Measurements from ENCODE around the gene TEX48. TPM values are rescaled to one million over a fixed set of nuclear protein-coding genes. Genes with fewer than 3 reads are reported as not detected.

TEX48 gene
- total RNA-seq, 6 donors from 2014 or later = not detected

DNA sequence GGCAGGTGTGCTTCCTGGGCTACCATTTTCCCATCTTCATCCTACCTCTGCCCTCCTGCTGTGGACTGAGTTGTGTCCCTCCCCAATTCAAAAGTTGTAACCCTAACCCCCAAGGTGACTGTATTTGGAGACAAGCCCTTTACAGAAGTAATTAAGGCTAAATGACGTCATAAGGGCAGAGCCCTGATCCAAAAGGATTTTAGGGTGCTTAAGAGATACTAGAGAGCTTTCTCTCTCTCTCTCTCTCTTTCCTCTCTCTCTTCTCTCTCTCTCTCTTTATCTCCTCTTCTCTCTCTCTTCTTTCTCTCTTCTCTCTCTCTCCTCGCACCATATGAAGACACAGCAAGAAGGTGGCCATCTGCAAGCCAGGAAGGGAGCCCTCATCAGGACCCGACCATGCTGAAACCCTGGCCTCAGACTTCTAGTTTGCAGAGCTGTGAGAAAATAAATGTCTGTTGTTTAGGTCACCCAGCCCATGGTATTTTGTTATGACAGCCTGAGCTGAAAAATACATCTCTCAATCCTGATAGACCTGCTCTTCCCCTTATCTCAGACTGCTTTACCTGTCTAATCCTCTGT lies 36.0 kb upstream of the TEX48 start:
- Histone ChIP-seq H3K4me3 (no peak overlapping the region), H3K9me3 (no peaks in the 10 kb centered on the region), H3K36me3 (no peaks in the 10 kb centered on the region), H3K4me1 (no peaks in the 10 kb centered on the region), H3K27ac (no peak overlapping the region), H3K27me3 (no peaks in the 10 kb centered on the region)
- TF ChIP-seq, protein P1, sequence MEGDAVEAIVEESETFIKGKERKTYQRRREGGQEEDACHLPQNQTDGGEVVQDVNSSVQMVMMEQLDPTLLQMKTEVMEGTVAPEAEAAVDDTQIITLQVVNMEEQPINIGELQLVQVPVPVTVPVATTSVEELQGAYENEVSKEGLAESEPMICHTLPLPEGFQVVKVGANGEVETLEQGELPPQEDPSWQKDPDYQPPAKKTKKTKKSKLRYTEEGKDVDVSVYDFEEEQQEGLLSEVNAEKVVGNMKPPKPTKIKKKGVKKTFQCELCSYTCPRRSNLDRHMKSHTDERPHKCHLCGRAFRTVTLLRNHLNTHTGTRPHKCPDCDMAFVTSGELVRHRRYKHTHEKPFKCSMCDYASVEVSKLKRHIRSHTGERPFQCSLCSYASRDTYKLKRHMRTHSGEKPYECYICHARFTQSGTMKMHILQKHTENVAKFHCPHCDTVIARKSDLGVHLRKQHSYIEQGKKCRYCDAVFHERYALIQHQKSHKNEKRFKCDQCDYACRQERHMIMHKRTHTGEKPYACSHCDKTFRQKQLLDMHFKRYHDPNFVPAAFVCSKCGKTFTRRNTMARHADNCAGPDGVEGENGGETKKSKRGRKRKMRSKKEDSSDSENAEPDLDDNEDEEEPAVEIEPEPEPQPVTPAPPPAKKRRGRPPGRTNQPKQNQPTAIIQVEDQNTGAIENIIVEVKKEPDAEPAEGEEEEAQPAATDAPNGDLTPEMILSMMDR (IDR thresholded peaks at IDR 0.05) = no peak
- TF ChIP-seq POLR2AphosphoS5 (IDR thresholded peaks at IDR 0.05) = no peak
- no peak for TF ChIP-seq EP300 (IDR thresholded peaks at IDR 0.05)
- no peak for TF ChIP-seq POLR2A (IDR thresholded peaks at IDR 0.05)
- WGBS, 2 donors = 84 to 88% methylated on average over 3 of the region's 3 CpGs
- ATAC-seq (ENCODE audit: low FRiP score in 2 of 2) (no peak), DNase-seq (no peak)

DNA sequence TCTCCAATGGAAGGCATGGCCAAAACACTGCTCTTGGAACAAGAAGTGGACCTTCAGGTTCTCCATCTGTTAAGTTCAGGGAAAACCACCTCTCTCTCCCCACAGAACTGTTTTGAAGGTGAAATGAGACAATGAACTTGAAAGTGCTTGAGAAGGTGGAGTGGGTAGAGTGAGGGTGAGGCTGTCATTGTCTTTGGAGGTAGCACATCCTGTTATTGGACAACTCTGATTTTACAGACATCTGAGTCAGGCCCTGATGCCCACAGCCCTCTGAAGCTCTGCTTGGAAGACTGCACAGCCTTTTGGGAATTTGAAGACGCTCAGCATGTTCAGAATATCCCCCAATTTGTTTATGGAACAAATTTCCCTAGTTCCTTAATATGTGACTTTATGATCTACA lies 27.6 kb upstream of the TEX48 start:
- TF ChIP-seq POLR2A (IDR thresholded peaks at IDR 0.05) = no peak
- no peak for TF ChIP-seq POLR2AphosphoS5 (IDR thresholded peaks at IDR 0.05)
- TF ChIP-seq, protein P1 (IDR thresholded peaks at IDR 0.05) = no peak
- no peak for TF ChIP-seq EP300 (IDR thresholded peaks at IDR 0.05)
- no peaks in the 10 kb centered on the region for H3K36me3 ChIP-seq
- H3K27ac ChIP-seq = no peak overlapping the region
- no peak for DNase-seq
- H3K27me3 ChIP-seq = no peaks in the 10 kb centered on the region
- no peaks in the 10 kb centered on the region for H3K9me3 ChIP-seq
- WGBS, 2 donors = 69 to 80% methylated on average over 1 of the region's 1 CpG
- no peak overlapping the region for H3K4me3 ChIP-seq
- no peaks in the 10 kb centered on the region for H3K4me1 ChIP-seq
- no peak for ATAC-seq (ENCODE audit: low FRiP score in 2 of 2)

DNA sequence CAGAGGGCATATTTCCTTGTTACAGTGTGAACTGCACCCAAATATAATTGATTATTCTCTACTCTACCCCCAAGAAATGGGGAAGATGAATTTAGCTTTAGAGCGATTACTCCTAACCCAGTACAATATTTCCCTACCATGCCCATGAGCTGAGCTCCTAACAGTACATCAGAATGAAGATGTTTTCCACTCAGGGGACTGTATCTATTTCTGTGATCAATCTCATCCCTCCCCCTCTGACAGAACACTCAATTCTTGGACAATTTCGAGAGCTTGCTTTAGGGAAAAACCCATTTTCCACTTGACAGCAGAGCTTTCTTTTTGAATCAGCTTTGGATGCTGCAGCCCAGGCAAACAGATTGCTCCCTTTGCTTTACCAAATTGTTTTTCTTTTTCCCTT lies 24.7 kb upstream of the TEX48 start:
- H3K27ac ChIP-seq = no peak overlapping the region
- 80 to 83% methylated on average over 2 of the region's 2 CpGs for WGBS, 2 donors
- H3K9me3 ChIP-seq = no peaks in the 10 kb centered on the region
- no peaks in the 10 kb centered on the region for H3K36me3 ChIP-seq
- no peak for ATAC-seq (ENCODE audit: low FRiP score in 2 of 2)
- no peaks in the 10 kb centered on the region for H3K27me3 ChIP-seq
- no peak overlapping the region for H3K4me3 ChIP-seq
- no peak for DNase-seq
- H3K4me1 ChIP-seq = no peaks in the 10 kb centered on the region
- no peak for TF ChIP-seq EP300 (IDR thresholded peaks at IDR 0.05)
- TF ChIP-seq POLR2AphosphoS5 (IDR thresholded peaks at IDR 0.05) = no peak
- no peak for TF ChIP-seq POLR2A (IDR thresholded peaks at IDR 0.05)
- TF ChIP-seq, protein P1 (IDR thresholded peaks at IDR 0.05) = no peak

DNA sequence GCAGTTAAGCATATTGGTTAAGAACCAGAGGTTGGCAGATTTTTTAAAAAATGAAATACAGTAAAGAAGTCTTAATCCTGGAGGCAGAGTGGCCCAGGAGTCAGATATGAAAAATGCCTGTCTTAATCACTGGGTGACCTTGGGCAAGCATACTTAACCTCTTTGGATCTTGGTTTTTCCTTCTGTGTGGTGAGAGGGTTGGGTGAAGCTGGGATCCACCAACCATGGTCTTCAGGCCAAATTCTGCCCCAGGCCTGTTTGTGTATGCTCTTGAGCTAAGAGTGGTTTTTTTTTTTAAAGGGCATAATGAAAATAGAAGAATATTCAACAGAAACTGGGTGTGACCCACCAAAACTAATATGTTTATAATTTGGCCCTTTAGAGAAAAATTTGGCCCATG lies 20.0 kb upstream of the TEX48 start:
- Histone ChIP-seq H3K27ac (no peak overlapping the region), H3K4me3 (no peak overlapping the region), H3K4me1 (no peaks in the 10 kb centered on the region), H3K27me3 (no peaks in the 10 kb centered on the region), H3K36me3 (no peaks in the 10 kb centered on the region), H3K9me3 (no peaks in the 10 kb centered on the region)
- TF ChIP-seq POLR2AphosphoS5 (IDR thresholded peaks at IDR 0.05) (no peak), EP300 (IDR thresholded peaks at IDR 0.05) (no peak), POLR2A (IDR thresholded peaks at IDR 0.05) (no peak)
- TF ChIP-seq, protein P1 (IDR thresholded peaks at IDR 0.05) = no peak
- ATAC-seq (ENCODE audit: low FRiP score in 2 of 2) (no peak), DNase-seq (no peak)

DNA sequence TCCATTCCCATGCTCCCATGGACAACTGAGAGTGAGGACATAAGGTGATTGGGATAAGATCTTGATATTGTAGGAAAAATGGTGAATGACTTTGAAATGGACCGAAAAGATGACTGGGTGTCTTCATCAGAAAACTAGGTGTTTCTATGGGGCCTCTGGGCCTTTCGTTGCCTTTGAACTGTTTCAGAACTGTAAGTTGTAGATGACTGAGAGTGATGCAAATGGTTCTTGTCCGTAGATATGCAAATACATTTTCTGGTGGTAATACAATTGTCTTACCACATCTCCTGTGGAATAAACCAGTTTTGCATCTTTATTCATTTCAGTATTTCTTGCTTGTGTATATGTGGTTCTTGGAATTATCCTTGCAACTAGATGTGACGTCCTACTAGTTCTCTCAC lies 16.0 kb upstream of the TEX48 start:
- Histone ChIP-seq H3K27ac (no peak overlapping the region), H3K36me3 (no peaks in the 10 kb centered on the region), H3K9me3 (no peaks in the 10 kb centered on the region), H3K4me1 (no peaks in the 10 kb centered on the region), H3K4me3 (no peak overlapping the region), H3K27me3 (no peaks in the 10 kb centered on the region)
- TF ChIP-seq POLR2AphosphoS5 (IDR thresholded peaks at IDR 0.05) (no peak), EP300 (IDR thresholded peaks at IDR 0.05) (no peak)
- ATAC-seq (ENCODE audit: low FRiP score in 2 of 2) (no peak), DNase-seq (no peak)
- WGBS, 2 donors = 84 to 93% methylated on average over 4 of the region's 4 CpGs
